ENCODE measurements around the gene RPS26. TPM values are rescaled to one million over a fixed set of nuclear protein-coding genes. Genes with fewer than 3 reads are reported as not detected.
A peak's percentile ranks its signal among the peaks of the same experiment; 100 is the strongest.

RPS26 gene
- polyA plus RNA-seq, 2 of the 4 experiments (the other 2 are of a cell fraction), result 524 to 779 TPM

GRCh38 chr12:56007564-56008559, 33.9 kb upstream of the RPS26 start:
- ATAC-seq (peak; percentile 72 to 81), FAIRE-seq (no peak), DNase-seq (ENCODE audit: low read depth in 1 of 2, low spot score in 1 of 2) (peak in 1 of 2 experiments; percentile 61)
- WGBS (ENCODE audit: missing lambda C conversion rate), result 19% methylated on average over 22 of the region's 44 CpGs
- Histone ChIP-seq H3K4me1 (peaks cover 6% of the 10 kb centered on the region; the same call in 2 of the 3 replicates), H3K4me2 (peak overlapping the region; percentile 97), H3K4me3 (peak overlapping the region; percentile 98), H3K27ac (peak overlapping the region; percentile 98 to 99), H3K9me3 (no peaks in the 10 kb centered on the region)
- ChIA-PET CTCF (interaction anchor here (2.2 to 4.3 kb wide), 4 partner anchors 10 to 22 kb away, joined by 10 to 28 read pairs (median 22); partner anchors contain the start of gene SUOX), POLR2A (interaction anchor here (0.6 to 1.5 kb wide), 5 partner anchors 11 to 56 kb away, joined by 3 to 13 read pairs (median 8); partner anchors contain the start of genes RAB5B and SUOX)
- no peak for TF ChIP-seq GATA3 (IDR thresholded peaks at IDR 0.05; ENCODE audit: borderline replicate concordance)
- no peak for TF ChIP-seq SMC3 (IDR thresholded peaks at IDR 0.05)
- no peak for TF ChIP-seq HMGXB4 (CRISPR knock-in tag; IDR thresholded peaks at IDR 0.05; ENCODE audit: borderline replicate concordance)
- 0 out of 5 replicates have a peak, but pooled peaks of 1 of the 2 experiments have one; percentile 46 for TF ChIP-seq JUN (IDR thresholded peaks at IDR 0.05)
- no peak for TF ChIP-seq ATOH8 (CRISPR knock-in tag; IDR thresholded peaks at IDR 0.05; ENCODE audit: low read depth)
- TF ChIP-seq SREBF2 (IDR thresholded peaks at IDR 0.05), result no peak
- TF ChIP-seq CTCF (IDR thresholded peaks at IDR 0.05), result no peak
- no peak for TF ChIP-seq ZC3H11A (IDR thresholded peaks at IDR 0.05)
- no peak for TF ChIP-seq JUNB (IDR thresholded peaks at IDR 0.05)
- TF ChIP-seq E2F6 (IDR thresholded peaks at IDR 0.05; ENCODE audit: borderline replicate concordance, low read depth), result 0 out of 2 replicates have a peak, but pooled peaks have one; percentile 44
- TF ChIP-seq USF2 (IDR thresholded peaks at IDR 0.05), result no peak
- TF ChIP-seq ZNF302 (CRISPR knock-in tag; IDR thresholded peaks at IDR 0.05), result no peak
- TF ChIP-seq MAX (IDR thresholded peaks at IDR 0.05), result no peak; the same call in 1 of the 2 replicates
- TF ChIP-seq TP53 (CRISPR knock-in tag; IDR thresholded peaks at IDR 0.05), result no peak
- no peak for TF ChIP-seq NR3C1 (IDR thresholded peaks at IDR 0.05)
- TF ChIP-seq HOXB5 (CRISPR knock-in tag; IDR thresholded peaks at IDR 0.05), result no peak
- TF ChIP-seq PBX3 (IDR thresholded peaks at IDR 0.05), result no peak
- TF ChIP-seq RARB (CRISPR knock-in tag; IDR thresholded peaks at IDR 0.05), result no peak
- TF ChIP-seq PHF8 (IDR thresholded peaks at IDR 0.05; ENCODE audit: borderline replicate concordance, low read depth), result 0 out of 2 replicates have a peak, but pooled peaks have one; percentile 21
- TF ChIP-seq FOSL2 (IDR thresholded peaks at IDR 0.05), result no peak
- TF ChIP-seq FOSL2 (CRISPR knock-in tag; IDR thresholded peaks at IDR 0.05), result no peak
